Thyroid gland (tissue), 4 donors: ENCODE results near the gene CCDC87. TPM values are rescaled to one million over a fixed set of nuclear protein-coding genes. Genes with fewer than 3 reads are reported as not detected.

Source experiments
- DNase-seq, 2 donors: peaks; one replicate each; pipeline ENCODE4 v3.0.0-alpha.2; 2019
- H3K27ac ChIP-seq, 3 donors: fragments of 200-600 bp; sonication (generic); 1 replicate in 2 of 3; 2 replicates in 1 of 3; pipeline ENCODE4 v1.5.1; 2016 to 2019; ENCODE audit warnings: mild to moderate bottlenecking in 1 of 3, moderate library complexity in 1 of 3
- H3K27me3 ChIP-seq: fragments of 200-600 bp; sonication (generic); one replicate; pipeline ENCODE4 v1.5.1; 2019
- H3K36me3 ChIP-seq, 2 donors: fragments of 200-600 bp; sonication (generic); one replicate each; pipeline ENCODE4 v1.5.1; 2016 to 2019
- H3K4me1 ChIP-seq, 2 donors: fragments of 200-600 bp; sonication (generic); one replicate each; pipeline ENCODE4 v1.5.1; 2017 to 2019
- H3K4me3 ChIP-seq, 3 donors: fragments of 200-600 bp; sonication (generic); replicated peaks in 1 of 3; 1 replicate in 2 of 3; 2 replicates in 1 of 3; pipeline ENCODE4 v1.5.1; 2016; ENCODE audit warnings: mild to moderate bottlenecking in 1 of 3
- H3K9me3 ChIP-seq: fragments of 200-600 bp; sonication (generic); one replicate; pipeline ENCODE4 v1.5.1; 2017
- CTCF ChIP-seq, 6 experiments: fragments of 200-600 bp in 3 of 6; fragments of 450-650 bp in 3 of 6; sonication (generic) in 3 of 6; IDR thresholded peaks; one replicate each; pipeline ENCODE4 v1.5.1; 2016 to 2019; ENCODE audit warnings: antibody characterized with exemption in 6 of 6, mild to moderate bottlenecking in 2 of 6, inconsistent platforms in 1 of 6, moderate library complexity in 1 of 6
- POLR2A ChIP-seq, 2 donors: fragments of 450-650 bp; IDR thresholded peaks; one replicate each; pipeline ENCODE4 v1.6.1; 2017; ENCODE audit warnings: antibody characterized with exemption in 2 of 2, mild to moderate bottlenecking in 2 of 2, moderate library complexity in 1 of 2
- WGBS, 2 donors: methylation state at CpG; one replicate each; pipeline ENCODE4 v1.1.5; 2017; 5-methylcytosine and 5-hydroxymethylcytosine counted together
- intact Hi-C: fragments of 100-400 bp; cut with DNase I; formaldehyde crosslinking; loops from one replicate; pipeline ENCODE4 v1.15.1; 2023
- total RNA-seq, 4 donors: library from RNA; depleted of rRNA; stranded (reverse); fragments of >200 nt; gene quantifications; one replicate each; pipeline ENCODE4 v1.2.3, GENCODE V29; 2016

The CCDC87 gene
- total RNA-seq, 4 donors from 2014 or later = 0.92 to 2.1 (median 1.1) TPM

- 94 to 97% methylated on average over 8 of the region's 9 CpGs for WGBS, 2 donors
- no peak for DNase-seq
- TF ChIP-seq POLR2A (IDR thresholded peaks at IDR 0.05) = no peak
- TF ChIP-seq CTCF (IDR thresholded peaks at IDR 0.05) = no peak
- H3K4me3 ChIP-seq = no peak overlapping the region
- H3K36me3 ChIP-seq = peaks cover 36 to 42% of the 10 kb centered on the region in 2 donors
- peaks cover 21 to 28% of the 10 kb centered on the region in 2 donors for H3K4me1 ChIP-seq
- H3K9me3 ChIP-seq = no peaks in the 10 kb centered on the region
- H3K27me3 ChIP-seq = no peaks in the 10 kb centered on the region
- no peak overlapping the region for H3K27ac ChIP-seq
- intact Hi-C loops = no loop called here
Observed at GRCh38 chr11:66625752-66626149, 32.9 kb upstream of the CCDC87 start.

- Histone ChIP-seq H3K36me3 (peaks cover 36 to 42% of the 10 kb centered on the region in 2 donors), H3K9me3 (no peaks in the 10 kb centered on the region), H3K4me3 (no peak overlapping the region), H3K27ac (no peak overlapping the region), H3K4me1 (peaks cover 26 to 34% of the 10 kb centered on the region in 2 donors), H3K27me3 (no peaks in the 10 kb centered on the region)
- TF ChIP-seq CTCF (IDR thresholded peaks at IDR 0.05) = no peak
- no peak for TF ChIP-seq POLR2A (IDR thresholded peaks at IDR 0.05)
- 97 to 99% methylated on average over 12 to 15 of the region's 26 CpGs for WGBS, 2 donors
- intact Hi-C loops = no loop called here
- DNase-seq = no peak
Observed at GRCh38 chr11:66625041-66625751, 32.3 kb upstream of the CCDC87 start.

- DNase-seq = no peak
- TF ChIP-seq POLR2A (IDR thresholded peaks at IDR 0.05) (no peak), CTCF (IDR thresholded peaks at IDR 0.05) (no peak)
- 85 to 90% methylated on average over 15 of the region's 16 CpGs for WGBS, 2 donors
- no peaks in the 10 kb centered on the region for H3K9me3 ChIP-seq
- H3K27ac ChIP-seq = no peak overlapping the region
- H3K27me3 ChIP-seq = no peaks in the 10 kb centered on the region
- H3K4me3 ChIP-seq = no peak overlapping the region
- H3K4me1 ChIP-seq = peaks cover 29 to 40% of the 10 kb centered on the region in 2 donors
- H3K36me3 ChIP-seq = peaks cover 36 to 42% of the 10 kb centered on the region in 2 donors
- intact Hi-C loops = no loop called here
Observed at GRCh38 chr11:66624450-66624849, 31.6 kb upstream of the CCDC87 start.

GRCh38 chr11:66619080-66619554, 26.3 kb upstream of the CCDC87 start:
- intact Hi-C loops = no loop called here
- peak in 1 of 2 donors; percentile 24 for DNase-seq
- Histone ChIP-seq H3K36me3 (peaks cover under 1 to 2% of the 10 kb centered on the region in 2 donors), H3K9me3 (no peaks in the 10 kb centered on the region), H3K4me1 (peaks cover 48 to 65% of the 10 kb centered on the region in 2 donors), H3K27ac (peak overlapping the region in 2 of 3 donors; percentile 55 to 86), H3K27me3 (no peaks in the 10 kb centered on the region), H3K4me3 (no peak overlapping the region)
- TF ChIP-seq CTCF (IDR thresholded peaks at IDR 0.05) = no peak
- TF ChIP-seq POLR2A (IDR thresholded peaks at IDR 0.05) = peak in 1 of 2 donors; percentile 11
- 34 to 38% methylated on average over 4 of the region's 4 CpGs for WGBS, 2 donors
